ENCODE measurements around the gene EIF2D.

DNA sequence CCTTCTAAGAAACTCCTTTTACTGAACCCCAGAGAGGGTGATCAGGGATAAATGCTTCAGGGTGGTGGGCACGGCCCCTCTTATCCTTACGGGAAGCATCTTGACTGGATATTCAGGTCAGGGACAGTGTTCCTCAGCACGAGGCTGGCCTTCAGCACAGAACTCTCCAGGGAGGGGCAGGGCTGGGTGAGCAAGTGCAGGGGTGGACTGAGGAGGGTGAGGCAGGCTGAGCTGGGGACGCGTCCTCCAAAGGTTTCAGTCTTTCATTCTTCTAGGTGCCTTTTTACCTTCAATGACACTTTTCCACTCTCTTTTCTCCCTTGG lies 52.6 kb downstream of the EIF2D start:
- TF ChIP-seq, protein P1, sequence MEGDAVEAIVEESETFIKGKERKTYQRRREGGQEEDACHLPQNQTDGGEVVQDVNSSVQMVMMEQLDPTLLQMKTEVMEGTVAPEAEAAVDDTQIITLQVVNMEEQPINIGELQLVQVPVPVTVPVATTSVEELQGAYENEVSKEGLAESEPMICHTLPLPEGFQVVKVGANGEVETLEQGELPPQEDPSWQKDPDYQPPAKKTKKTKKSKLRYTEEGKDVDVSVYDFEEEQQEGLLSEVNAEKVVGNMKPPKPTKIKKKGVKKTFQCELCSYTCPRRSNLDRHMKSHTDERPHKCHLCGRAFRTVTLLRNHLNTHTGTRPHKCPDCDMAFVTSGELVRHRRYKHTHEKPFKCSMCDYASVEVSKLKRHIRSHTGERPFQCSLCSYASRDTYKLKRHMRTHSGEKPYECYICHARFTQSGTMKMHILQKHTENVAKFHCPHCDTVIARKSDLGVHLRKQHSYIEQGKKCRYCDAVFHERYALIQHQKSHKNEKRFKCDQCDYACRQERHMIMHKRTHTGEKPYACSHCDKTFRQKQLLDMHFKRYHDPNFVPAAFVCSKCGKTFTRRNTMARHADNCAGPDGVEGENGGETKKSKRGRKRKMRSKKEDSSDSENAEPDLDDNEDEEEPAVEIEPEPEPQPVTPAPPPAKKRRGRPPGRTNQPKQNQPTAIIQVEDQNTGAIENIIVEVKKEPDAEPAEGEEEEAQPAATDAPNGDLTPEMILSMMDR (IDR thresholded peaks at IDR 0.05; ENCODE audit: insufficient read depth, low read length, poor library complexity, severe bottlenecking), result no peak
- TF ChIP-seq EZH2phosphoT487 (conservative IDR thresholded peaks at IDR 0.05; ENCODE audit: low read length), result no peak

All from SU-DHL-6 (cell line).